Stomach (tissue), 9 donors: ENCODE measurements around the gene EOGT. TPM values are rescaled to one million over a fixed set of nuclear protein-coding genes. Genes with fewer than 3 reads are reported as not detected.

Source experiments
- DNase-seq, 2 donors: peaks; one replicate each; pipeline versions ENCODE4 v3.0.0 to v3.0.0-alpha.2; 2013 to 2019
- H3K27ac ChIP-seq, 5 donors: fragments of 200-600 bp in 4 of 5; sonication (generic) in 4 of 5; one replicate each; pipeline ENCODE4 v1.5.1; 2013 to 2019; ENCODE audit warnings: mild to moderate bottlenecking in 1 of 5, moderate library complexity in 1 of 5
- H3K27me3 ChIP-seq, 3 donors: fragments of 200-600 bp; sonication (generic); one replicate each; pipeline ENCODE4 v1.5.1; 2017 to 2019; ENCODE audit warnings: mixed run types in 1 of 3
- H3K36me3 ChIP-seq, 4 donors: fragments of 200-600 bp; sonication (generic); 1 replicate in 3 of 4; 2 replicates in 1 of 4; pipeline ENCODE4 v1.5.1; 2016 to 2019
- H3K4me1 ChIP-seq, 4 donors: fragments of 200-600 bp; sonication (generic); one replicate each; pipeline ENCODE4 v1.5.1; 2016 to 2019
- H3K4me3 ChIP-seq, 4 donors: fragments of 200-600 bp; sonication (generic) in 3 of 4; one replicate each; pipeline ENCODE4 v1.5.1; 2016 to 2019; ENCODE audit warnings: mild to moderate bottlenecking in 1 of 4
- H3K9me3 ChIP-seq, 4 donors: fragments of 200-600 bp; sonication (generic); one replicate each; pipeline ENCODE4 v1.5.1; 2016 to 2019
- EP300 ChIP-seq: sonication (generic); formaldehyde crosslinking; IDR thresholded peaks from one replicate; pipeline ENCODE4 v1.6.1; 2017; ENCODE audit warnings: antibody characterized with exemption
- POLR2A ChIP-seq, 4 donors: fragments of 450-650 bp; IDR thresholded peaks; one replicate each; pipeline ENCODE4 v1.6.1; 2016; ENCODE audit warnings: antibody characterized with exemption in 4 of 4, control low read depth in 2 of 4, mild to moderate bottlenecking in 1 of 4, moderate library complexity in 1 of 4
- POLR2AphosphoS5 ChIP-seq, 3 donors: sonication (generic); formaldehyde crosslinking; IDR thresholded peaks; one replicate each; pipeline ENCODE4 v1.6.1; 2016; ENCODE audit warnings: antibody characterized with exemption in 3 of 3
- WGBS, 5 donors: extraction: QIAGEN DNeasy Blood & Tissue Kit in 3 of 5; methylation state at CpG; one replicate each; pipeline versions ENCODE4 v1.1.5 to v1.1.7; 2013 to 2018; 5-methylcytosine and 5-hydroxymethylcytosine counted together
- intact Hi-C: fragments of 100-400 bp; cut with DNase I; formaldehyde crosslinking; loops from one replicate; pipeline ENCODE4 v1.15.1; 2023; ENCODE audit warnings: low total_unique reads
- polyA plus RNA-seq, 3 donors: library from polyadenylated mRNA; stranded (reverse); fragments of 200-250 nt; gene quantifications; one replicate each; pipeline ENCODE4 v1.2.3, GENCODE V29; 2013
- small RNA-seq, 4 donors: library from RNA; depleted of rRNA; stranded (forward); fragments of <200 nt; gene quantifications; one replicate each; pipeline ENCODE3, GENCODE V24; 2016
- total RNA-seq, 5 donors: library from RNA; depleted of rRNA; stranded (reverse); fragments of >200 nt; gene quantifications; one replicate each; pipeline versions ENCODE4 v1.1.0 to v1.2.3, GENCODE V29; 2014 to 2016
- TF ChIP-seq, protein P1 (sequence below), 7 experiments: fragments of 450-650 bp in 4 of 7; fragments of 200-600 bp in 3 of 7; sonication (generic) in 3 of 7; IDR thresholded peaks; one replicate each; pipeline ENCODE4 v1.5.1; 2016 to 2019; ENCODE audit warnings: antibody characterized with exemption in 7 of 7, control low read depth in 2 of 7, mild to moderate bottlenecking in 1 of 7
- donor health status: healthy with polysubstance abuse.
- donor health status: Bipolar disorder and iron deficiency.
- donor health status: healthy.

EOGT gene
- total and polyA plus RNA-seq, 8 donors, result 4.6 to 80.5 (median 19.2) TPM

DNA sequence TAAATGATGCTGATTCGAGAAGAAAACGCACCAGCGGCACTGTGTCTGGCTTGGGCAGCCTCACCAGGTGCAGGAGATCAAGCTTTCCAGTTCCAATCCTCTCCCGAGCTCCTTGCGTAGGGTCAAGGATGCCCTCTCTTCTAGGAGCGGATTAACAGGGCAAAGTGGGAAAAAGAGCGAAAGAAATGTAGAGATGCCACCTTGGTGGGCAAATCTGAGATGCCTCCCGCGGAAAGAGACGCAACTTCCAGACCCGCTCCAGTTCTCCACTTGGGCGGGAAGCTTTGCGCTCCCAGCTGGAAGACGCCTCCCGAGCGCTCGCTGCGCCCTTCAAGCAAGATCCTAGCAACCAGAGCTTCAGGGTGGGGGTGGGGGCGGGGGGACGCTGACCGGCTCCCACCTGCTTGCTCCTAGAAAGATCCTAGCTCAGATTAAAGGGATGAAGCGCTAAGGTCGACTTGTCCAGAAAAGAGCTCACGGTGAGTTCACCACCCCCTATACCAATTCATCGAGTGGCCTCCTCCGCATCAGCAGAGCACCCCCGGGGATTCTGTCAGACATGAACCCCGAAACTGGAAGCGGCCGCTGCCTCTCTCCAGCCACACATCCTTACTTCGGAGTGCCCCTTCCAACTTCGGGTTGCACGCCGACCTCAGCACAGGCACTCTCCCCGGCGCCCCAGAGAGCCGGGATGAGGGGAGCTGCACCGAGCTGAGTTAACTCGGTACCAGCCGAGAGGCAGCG is 81.9 kb downstream of the EOGT start:
- H3K36me3 ChIP-seq, result no peaks in the 10 kb centered on the region
- no peak overlapping the region for H3K27ac ChIP-seq
- DNase-seq, result peak in 1 of 2 donors; percentile 16
- peaks cover 0 to 80% (median 40%) of the 10 kb centered on the region in 3 donors for H3K27me3 ChIP-seq
- no peak for TF ChIP-seq EP300
- TF ChIP-seq, protein P1, sequence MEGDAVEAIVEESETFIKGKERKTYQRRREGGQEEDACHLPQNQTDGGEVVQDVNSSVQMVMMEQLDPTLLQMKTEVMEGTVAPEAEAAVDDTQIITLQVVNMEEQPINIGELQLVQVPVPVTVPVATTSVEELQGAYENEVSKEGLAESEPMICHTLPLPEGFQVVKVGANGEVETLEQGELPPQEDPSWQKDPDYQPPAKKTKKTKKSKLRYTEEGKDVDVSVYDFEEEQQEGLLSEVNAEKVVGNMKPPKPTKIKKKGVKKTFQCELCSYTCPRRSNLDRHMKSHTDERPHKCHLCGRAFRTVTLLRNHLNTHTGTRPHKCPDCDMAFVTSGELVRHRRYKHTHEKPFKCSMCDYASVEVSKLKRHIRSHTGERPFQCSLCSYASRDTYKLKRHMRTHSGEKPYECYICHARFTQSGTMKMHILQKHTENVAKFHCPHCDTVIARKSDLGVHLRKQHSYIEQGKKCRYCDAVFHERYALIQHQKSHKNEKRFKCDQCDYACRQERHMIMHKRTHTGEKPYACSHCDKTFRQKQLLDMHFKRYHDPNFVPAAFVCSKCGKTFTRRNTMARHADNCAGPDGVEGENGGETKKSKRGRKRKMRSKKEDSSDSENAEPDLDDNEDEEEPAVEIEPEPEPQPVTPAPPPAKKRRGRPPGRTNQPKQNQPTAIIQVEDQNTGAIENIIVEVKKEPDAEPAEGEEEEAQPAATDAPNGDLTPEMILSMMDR (IDR thresholded peaks at IDR 0.05), result no peak
- TF ChIP-seq POLR2AphosphoS5 (IDR thresholded peaks at IDR 0.05), result no peak
- no peak for TF ChIP-seq POLR2A (IDR thresholded peaks at IDR 0.05)
- H3K9me3 ChIP-seq, result no peaks in the 10 kb centered on the region
- 4 to 9% (median 5%) methylated on average over 35 to 41 of the region's 41 CpGs for WGBS, 5 donors
- peaks cover 6 to 18% (median 14%) of the 10 kb centered on the region in 4 donors for H3K4me1 ChIP-seq
- peak overlapping the region; percentile 32 to 38 (median 36) for H3K4me3 ChIP-seq
- intact Hi-C loops, result no loop called here

Small RNAs within 50 kb of the gene (small RNA-seq; reads per million reads assigned to genes)
- gene MIR3136, result 0 to 0.20 (median 0) reads per million in 4 donors

Other genes starting within 250 kb of the EOGT start
- 10 to 100 TPM in 1 of 5 donors, 1 to 10 TPM in 2, not detected in 2; 1.8 to 30.9 (median 4.0) TPM for gene TAFA4, start 81.1 kb downstream of the EOGT start, total RNA-seq
- under 1 TPM in 2 of 3 donors, not detected in 1; 0.19 to 0.61 TPM for gene TAFA4, start 81.1 kb downstream of the EOGT start, polyA plus RNA-seq
- gene TMF1, start 38.6 kb upstream of the EOGT start, total RNA-seq, result 10 to 100 TPM; 12.2 to 53.8 (median 33.6) TPM
- gene TMF1, start 38.6 kb upstream of the EOGT start, polyA plus RNA-seq, result 1 to 10 TPM; 6.0 to 7.5 (median 6.3) TPM
- gene UBA3, start 66.7 kb upstream of the EOGT start, total RNA-seq, result 10 to 100 TPM; 44.3 to 99.3 (median 64.6) TPM
- 10 to 100 TPM; 33.4 to 34.4 (median 33.5) TPM for gene UBA3, start 66.7 kb upstream of the EOGT start, polyA plus RNA-seq
- gene ARL6IP5, start 71.3 kb upstream of the EOGT start, total RNA-seq, result 10 to 100 TPM; 13.4 to 74.2 (median 47.3) TPM
- gene ARL6IP5, start 71.3 kb upstream of the EOGT start, polyA plus RNA-seq, result 10 to 100 TPM; 32.2 to 60.7 (median 51.0) TPM
- gene LMOD3, start 108.9 kb upstream of the EOGT start, total RNA-seq, result 1 to 10 TPM in 1 of 5 donors, under 1 TPM in 1, not detected in 3; 0.18 to 4.9 TPM
- under 1 TPM in 2 of 3 donors, not detected in 1; 0.18 to 0.31 TPM for gene LMOD3, start 108.9 kb upstream of the EOGT start, polyA plus RNA-seq